Mammary epithelial cell (primary cell): Measurements from ENCODE around the gene CADM2.

Experiments used
- EZH2 ChIP-seq: IDR thresholded peaks from 2 replicates; pipeline ENCODE4 v1.6.1; 2012; ENCODE audit warnings: low read length, inconsistent platforms, borderline replicate concordance
- TF ChIP-seq, protein P1 (sequence below), 2 donors: IDR thresholded peaks in 1 of 2; conservative IDR thresholded peaks in 1 of 2; 2 replicates each; pipeline ENCODE4 v1.5.1; 2011 to 2012; ENCODE audit warnings: inconsistent platforms in 2 of 2, low read length in 2 of 2, mild to moderate bottlenecking in 2 of 2, control low read depth in 1 of 2, low read depth in 1 of 2; ENCODE audit not compliant: insufficient read depth in 1 of 2; ENCODE audit errors: extremely low read depth in 1 of 2

DNA sequence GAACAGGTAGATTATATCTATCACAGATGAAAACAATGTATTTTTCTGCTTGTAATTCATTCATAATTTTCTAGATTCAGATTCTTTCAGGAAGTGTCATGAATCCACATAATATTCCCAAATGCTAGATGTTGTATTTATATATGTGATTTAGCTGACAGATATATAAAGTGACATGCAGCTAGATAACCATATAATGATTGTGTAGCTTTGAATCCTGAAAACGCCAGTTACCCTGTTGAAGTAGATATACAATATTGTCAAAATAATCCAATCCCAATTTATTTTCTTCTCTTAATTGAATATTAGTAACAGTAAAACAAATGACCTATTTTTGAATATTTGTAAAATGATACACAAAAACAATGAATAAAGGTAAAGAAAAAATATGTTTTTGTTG, 738.4 kb downstream of the CADM2 start:
- TF ChIP-seq, protein P1, sequence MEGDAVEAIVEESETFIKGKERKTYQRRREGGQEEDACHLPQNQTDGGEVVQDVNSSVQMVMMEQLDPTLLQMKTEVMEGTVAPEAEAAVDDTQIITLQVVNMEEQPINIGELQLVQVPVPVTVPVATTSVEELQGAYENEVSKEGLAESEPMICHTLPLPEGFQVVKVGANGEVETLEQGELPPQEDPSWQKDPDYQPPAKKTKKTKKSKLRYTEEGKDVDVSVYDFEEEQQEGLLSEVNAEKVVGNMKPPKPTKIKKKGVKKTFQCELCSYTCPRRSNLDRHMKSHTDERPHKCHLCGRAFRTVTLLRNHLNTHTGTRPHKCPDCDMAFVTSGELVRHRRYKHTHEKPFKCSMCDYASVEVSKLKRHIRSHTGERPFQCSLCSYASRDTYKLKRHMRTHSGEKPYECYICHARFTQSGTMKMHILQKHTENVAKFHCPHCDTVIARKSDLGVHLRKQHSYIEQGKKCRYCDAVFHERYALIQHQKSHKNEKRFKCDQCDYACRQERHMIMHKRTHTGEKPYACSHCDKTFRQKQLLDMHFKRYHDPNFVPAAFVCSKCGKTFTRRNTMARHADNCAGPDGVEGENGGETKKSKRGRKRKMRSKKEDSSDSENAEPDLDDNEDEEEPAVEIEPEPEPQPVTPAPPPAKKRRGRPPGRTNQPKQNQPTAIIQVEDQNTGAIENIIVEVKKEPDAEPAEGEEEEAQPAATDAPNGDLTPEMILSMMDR (conservative IDR thresholded peaks at IDR 0.05 in 1 of 2, IDR thresholded peaks at IDR 0.05 in 1 of 2; ENCODE audit: extremely low read depth in 1 of 2, insufficient read depth in 1 of 2, low read depth in 1 of 2, low read length in 2 of 2): no peak
- TF ChIP-seq EZH2: no peak
